CD4-positive, alpha-beta T cell (primary cell): ENCODE results near the gene TTC23L. TPM values are rescaled to one million over a fixed set of nuclear protein-coding genes. Genes with fewer than 3 reads are reported as not detected.

Experiments used
- ATAC-seq: fragments of 200-7000 bp; cut with Tn5 transposase; one replicate; pipeline ENCODE4 v1.10.0; 2022; ENCODE audit warnings: mild to moderate bottlenecking; ENCODE audit not compliant: poor library complexity
- CTCF ChIA-PET: fragments of 350-600 bp; sonication (Branson Sonifier 250); formaldehyde crosslinking; loops from one replicate; lab custom pipeline; 2021; ENCODE audit warnings: antibody characterized with exemption, inconsistent platforms; lab: Charles Lee
- POLR2A ChIA-PET: fragments of 350-600 bp; sonication (Branson Sonifier 250); formaldehyde crosslinking; loops from one replicate; lab custom pipeline; 2021; ENCODE audit warnings: antibody characterized with exemption, inconsistent platforms; lab: Charles Lee
- DNase-seq, 14 experiments: peaks; one replicate each; pipeline ENCODE4 v3.0.0-alpha.2; 2013 to 2020; ENCODE audit warnings: mixed read lengths in 2 of 14
- H3K27ac ChIP-seq, 2 donors: one replicate each; pipeline versions ENCODE4 v1.5.1 to v1.7.0; 2013; ENCODE audit warnings: low read length in 2 of 2, low read depth in 1 of 2, mild to moderate bottlenecking in 1 of 2
- H3K27me3 ChIP-seq, 2 experiments: 1 replicate in 1 of 2; 2 replicates in 1 of 2; pipeline versions ENCODE4 v1.6.1 to v1.7.0; 2013; ENCODE audit warnings: low read length in 2 of 2, control low read depth in 1 of 2, mild to moderate bottlenecking in 1 of 2, moderate library complexity in 1 of 2; ENCODE audit not compliant: insufficient read depth in 2 of 2, control insufficient read depth in 1 of 2
- H3K36me3 ChIP-seq: one replicate; pipeline ENCODE4 v1.6.1; 2013; ENCODE audit warnings: low read length, control low read depth; ENCODE audit not compliant: insufficient read depth
- H3K4me1 ChIP-seq: one replicate; pipeline ENCODE4 v1.6.1; 2013; ENCODE audit warnings: low read length, control low read depth; ENCODE audit not compliant: insufficient read depth
- H3K4me3 ChIP-seq: one replicate; pipeline ENCODE4 v1.5.1; 2013; ENCODE audit warnings: mild to moderate bottlenecking, low read length, moderate library complexity
- H3K9me3 ChIP-seq, 2 experiments: 1 replicate in 1 of 2; 2 replicates in 1 of 2; pipeline versions ENCODE4 v1.6.1 to v1.7.0; 2013; ENCODE audit warnings: low read length in 2 of 2, mild to moderate bottlenecking in 2 of 2, control low read depth in 1 of 2, moderate library complexity in 1 of 2; ENCODE audit not compliant: control insufficient read depth in 1 of 2, insufficient read depth in 1 of 2
- H3K27ac Mint-ChIP-seq: one replicate; pipeline ENCODE4 v1.8.0; 2020; ENCODE audit warnings: mixed read lengths
- H3K27me3 Mint-ChIP-seq: one replicate; pipeline ENCODE4 v1.8.0; 2021; ENCODE audit warnings: mixed read lengths
- H3K36me3 Mint-ChIP-seq: one replicate; pipeline ENCODE4 v1.8.0; 2021; ENCODE audit warnings: low read depth, mixed read lengths
- H3K4me1 Mint-ChIP-seq: one replicate; pipeline ENCODE4 v1.8.0; 2021; ENCODE audit warnings: low read depth, mixed read lengths
- H3K4me3 Mint-ChIP-seq: one replicate; pipeline ENCODE4 v1.8.0; 2020; ENCODE audit warnings: mild to moderate bottlenecking, mixed read lengths
- H3K9me3 Mint-ChIP-seq: one replicate; pipeline ENCODE4 v1.8.0; 2020; ENCODE audit warnings: mixed read lengths
- CTCF ChIP-seq: fragments of 200-600 bp; IDR thresholded peaks from one replicate; pipeline ENCODE4 v1.8.0; 2022; ENCODE audit warnings: antibody characterized with exemption, mild to moderate bottlenecking
- intact Hi-C, 2 experiments: fragments of 100-400 bp; cut with DNase I in 1 of 2; cut with micrococcal nuclease in 1 of 2; formaldehyde crosslinking; loops; one replicate each; pipeline versions ENCODE4 v1.15.1 to v1.9.0; 2023 to 2025; cut with DNase I, micrococcal nuclease
- total RNA-seq, 174 experiments: library from RNA in 2 of 174; stranded (reverse) in 2 of 174; gene quantifications; one replicate each; pipeline ENCODE4 v1.2.3 and lab custom pipeline; 2021 to 2026

TTC23L gene
- total RNA-seq, 2 experiments from 2014 or later, result 0.20 TPM; not detected in 1

GRCh38 chr5:34813509-34813908, 25.5 kb upstream of the TTC23L start:
- ATAC-seq (no peak), DNase-seq (no peak)
- no peaks in the 10 kb centered on the region for H3K27me3 ChIP-seq
- POLR2A ChIA-PET, result interaction anchor here (1.4 kb wide), 1 partner anchor 116 kb away, joined by 4 read pairs; the partner anchor contains the start of gene DNAJC21
- no peaks in the 10 kb centered on the region for H3K9me3 ChIP-seq
- H3K27ac ChIP-seq, result no peak overlapping the region
- no peaks in the 10 kb centered on the region for H3K4me1 Mint-ChIP-seq
- H3K4me3 Mint-ChIP-seq, result no peak overlapping the region
- H3K27ac Mint-ChIP-seq, result no peak overlapping the region
- H3K4me1 ChIP-seq, result no peaks in the 10 kb centered on the region
- H3K9me3 Mint-ChIP-seq, result no peaks in the 10 kb centered on the region
- intact Hi-C loops, result no loop called here
- CTCF ChIA-PET, result interaction anchor here (1.4 kb wide), 1 partner anchor 10 kb away, joined by 3 read pairs; no protein-coding TSS in a partner anchor
- H3K27me3 Mint-ChIP-seq, result no peaks in the 10 kb centered on the region
- no peak overlapping the region for H3K4me3 ChIP-seq
- no peak for TF ChIP-seq CTCF
- no peaks in the 10 kb centered on the region for H3K36me3 Mint-ChIP-seq
- H3K36me3 ChIP-seq, result no peaks in the 10 kb centered on the region

GRCh38 chr5:34817558-34818351, 21.2 kb upstream of the TTC23L start:
- Mint-ChIP-seq H3K36me3 (no peaks in the 10 kb centered on the region), H3K9me3 (no peaks in the 10 kb centered on the region), H3K27me3 (no peaks in the 10 kb centered on the region), H3K27ac (no peak overlapping the region), H3K4me3 (no peak overlapping the region), H3K4me1 (no peaks in the 10 kb centered on the region)
- ChIA-PET POLR2A (interaction anchor here (0.7 kb wide), 1 partner anchor 167 kb away, joined by 3 read pairs; no protein-coding TSS in a partner anchor), CTCF (interaction anchor here (1.0 kb wide), 1 partner anchor 1382 kb away, joined by 3 read pairs; no protein-coding TSS in a partner anchor)
- TF ChIP-seq CTCF, result no peak
- H3K27ac ChIP-seq, result no peak overlapping the region
- H3K4me1 ChIP-seq, result no peaks in the 10 kb centered on the region
- H3K4me3 ChIP-seq, result no peak overlapping the region
- no peak for ATAC-seq
- no peaks in the 10 kb centered on the region for H3K36me3 ChIP-seq
- intact Hi-C loops, result no loop called here
- DNase-seq, result no peak
- H3K9me3 ChIP-seq, result no peaks in the 10 kb centered on the region
- no peaks in the 10 kb centered on the region for H3K27me3 ChIP-seq

GRCh38 chr5:34818717-34819116, 20.2 kb upstream of the TTC23L start:
- Histone ChIP-seq H3K36me3 (no peaks in the 10 kb centered on the region), H3K4me1 (no peaks in the 10 kb centered on the region), H3K27ac (no peak overlapping the region), H3K4me3 (no peak overlapping the region), H3K9me3 (no peaks in the 10 kb centered on the region), H3K27me3 (peaks cover 0 to 3% of the 10 kb centered on the region in 2 experiments)
- no peaks in the 10 kb centered on the region for H3K36me3 Mint-ChIP-seq
- POLR2A ChIA-PET, result no interaction called here
- H3K27ac Mint-ChIP-seq, result no peak overlapping the region
- no peak overlapping the region for H3K4me3 Mint-ChIP-seq
- no peaks in the 10 kb centered on the region for H3K9me3 Mint-ChIP-seq
- no peak for DNase-seq
- CTCF ChIA-PET, result no interaction called here
- H3K27me3 Mint-ChIP-seq, result peaks cover 5% of the 10 kb centered on the region
- H3K4me1 Mint-ChIP-seq, result no peaks in the 10 kb centered on the region
- no peak for TF ChIP-seq CTCF
- intact Hi-C loops, result no loop called here
- ATAC-seq, result no peak
